Spleen (tissue), 7 donors: Measurements from ENCODE around the gene ADORA1.

Source experiments
- CTCF ChIP-seq, 11 experiments: fragments of 200-600 bp in 7 of 11; fragments of 450-650 bp in 4 of 11; sonication (generic) in 4 of 11; IDR thresholded peaks in 8 of 11; conservative IDR thresholded peaks in 3 of 11; 1 replicate in 7 of 11; 2 replicates in 4 of 11; pipeline versions ENCODE4 v1.4.0 to v1.8.0; 2016 to 2021; ENCODE audit warnings: antibody characterized with exemption in 11 of 11, inconsistent platforms in 4 of 11, mild to moderate bottlenecking in 1 of 11
- POLR2A ChIP-seq, 3 donors: fragments of 450-650 bp; IDR thresholded peaks; one replicate each; pipeline ENCODE4 v1.5.1; 2017; ENCODE audit warnings: antibody characterized with exemption in 3 of 3, mild to moderate bottlenecking in 1 of 3
- POLR2AphosphoS5 ChIP-seq, 3 donors: sonication (generic); formaldehyde crosslinking; IDR thresholded peaks; one replicate each; pipeline ENCODE4 v1.5.1; 2017; ENCODE audit warnings: antibody characterized with exemption in 3 of 3
- donor health status: DM: no; HTN: no; CAD: no; lungs with moderate emphysema.
- donor health status: DM: no; HTN: no; CAD: no.
- donor health status: DM: no; HTN: no; CAD: no.

- no peak for TF ChIP-seq CTCF (IDR thresholded peaks at IDR 0.05 in 8 of 11, conservative IDR thresholded peaks at IDR 0.05 in 3 of 11)
- TF ChIP-seq POLR2A (IDR thresholded peaks at IDR 0.05), result no peak
- TF ChIP-seq POLR2AphosphoS5 (IDR thresholded peaks at IDR 0.05), result no peak
Observed at GRCh38 chr1:203103216-203103615, 24.3 kb upstream of the ADORA1 start.
